GM19025 (cell line): ENCODE results near the gene PLK4.

Source experiments
- ATAC-seq: cut with Tn5 transposase; IDR thresholded peaks from one replicate; pipeline ENCODE4 v1.9.1; 2021; ENCODE audit warnings: mild to moderate bottlenecking, low read depth, moderate library complexity; ENCODE audit not compliant: unreplicated experiment

The PLK4 gene

GRCh38 chr4:127880763-127881562, at the start of gene PLK4:
TSS of gene PLK4 (plus strand) at chr4:127880893. CDS start at chr4:127881135, 242 bp downstream.
- peak; percentile 89 for ATAC-seq

- peak; percentile 53 for ATAC-seq
Measured at GRCh38 chr4:127832585-127832984, 48.1 kb upstream of the PLK4 start.

DNA sequence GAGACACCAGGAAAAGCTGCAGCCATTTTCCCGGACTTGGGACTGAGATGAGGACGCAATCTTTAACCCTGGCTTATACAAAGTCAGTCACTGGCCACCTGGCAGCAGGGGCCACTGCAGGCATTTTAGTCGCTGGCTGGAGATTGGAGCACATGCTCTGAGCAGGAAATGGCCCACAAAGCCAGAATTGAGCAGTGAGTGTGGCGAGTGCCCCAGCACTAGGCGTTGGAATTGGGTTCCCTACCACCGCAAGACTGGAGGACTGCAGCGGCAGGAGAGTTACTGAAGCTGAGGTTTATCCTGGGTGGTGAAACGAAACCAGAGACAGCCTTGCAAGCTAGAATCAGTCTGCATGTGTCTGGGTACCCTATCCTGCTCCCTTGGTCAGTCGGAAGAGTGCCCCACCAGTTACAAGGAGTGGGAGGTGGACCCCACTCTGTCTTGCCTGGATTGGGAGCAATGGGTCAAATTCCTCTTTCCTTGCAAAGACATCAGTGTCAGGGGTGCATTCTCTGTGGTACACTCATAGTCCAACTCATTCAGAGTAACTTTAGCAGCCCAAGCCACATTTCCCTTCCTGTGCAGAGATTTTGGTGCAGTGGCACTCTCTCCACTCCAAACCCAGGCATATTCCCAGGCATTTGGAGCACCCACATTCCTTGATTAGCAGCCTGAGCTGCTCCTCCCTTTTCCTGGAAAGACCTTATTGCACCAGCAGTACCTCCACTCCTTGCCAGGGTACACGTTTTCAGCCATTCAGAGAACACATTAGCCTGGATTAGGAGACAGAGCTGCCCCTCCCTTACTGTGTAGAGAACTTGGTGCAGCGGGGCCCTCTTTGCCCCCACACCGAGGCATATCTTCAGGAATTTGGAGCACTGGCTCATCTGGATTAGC, 36.7 kb upstream of the PLK4 start:
- ATAC-seq: no peak

DNA sequence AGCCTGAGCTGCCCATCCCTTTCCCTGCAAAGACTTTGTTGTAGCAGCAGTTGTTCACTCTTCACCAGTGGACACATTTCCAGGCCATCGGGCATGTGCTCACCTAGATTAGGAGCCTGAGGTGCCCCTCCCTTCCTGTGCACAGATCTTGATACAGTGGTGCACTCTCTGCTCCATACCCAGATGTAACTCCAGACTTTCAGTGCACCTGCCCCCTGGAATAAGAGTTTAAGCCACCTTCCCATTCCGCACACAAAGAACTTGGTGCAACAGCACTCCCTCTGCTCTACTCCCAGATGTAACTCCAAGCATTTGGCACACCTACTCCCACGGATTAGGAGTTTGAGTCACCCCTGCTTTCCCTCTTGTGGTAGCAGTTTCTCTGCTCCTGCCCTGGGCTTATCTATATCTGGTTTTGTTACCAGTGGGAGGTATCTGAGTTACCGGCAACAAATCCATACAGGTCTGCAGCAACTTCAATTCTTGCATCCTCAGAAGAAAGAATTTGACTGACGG, 36.0 kb upstream of the PLK4 start:
- ATAC-seq: no peak

DNA sequence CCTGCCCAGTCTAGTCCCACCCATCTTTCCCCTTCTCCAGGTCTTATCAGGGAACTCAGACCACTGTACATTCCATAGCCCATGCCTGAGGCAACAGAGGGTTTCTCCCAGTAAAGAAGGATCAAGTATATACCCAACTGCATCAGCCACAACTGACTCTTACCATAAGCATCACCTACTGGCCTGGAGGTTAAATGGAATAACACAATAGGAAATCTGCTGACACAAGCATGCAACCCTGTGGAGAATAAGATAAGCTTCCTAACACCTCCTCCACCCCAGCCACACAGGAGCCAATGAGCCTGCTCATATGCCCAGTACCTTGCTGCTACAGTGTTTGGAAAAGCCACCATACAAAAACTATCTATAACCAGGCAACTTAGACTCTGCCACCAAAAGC, 34.6 kb upstream of the PLK4 start:
- ATAC-seq: no peak

DNA sequence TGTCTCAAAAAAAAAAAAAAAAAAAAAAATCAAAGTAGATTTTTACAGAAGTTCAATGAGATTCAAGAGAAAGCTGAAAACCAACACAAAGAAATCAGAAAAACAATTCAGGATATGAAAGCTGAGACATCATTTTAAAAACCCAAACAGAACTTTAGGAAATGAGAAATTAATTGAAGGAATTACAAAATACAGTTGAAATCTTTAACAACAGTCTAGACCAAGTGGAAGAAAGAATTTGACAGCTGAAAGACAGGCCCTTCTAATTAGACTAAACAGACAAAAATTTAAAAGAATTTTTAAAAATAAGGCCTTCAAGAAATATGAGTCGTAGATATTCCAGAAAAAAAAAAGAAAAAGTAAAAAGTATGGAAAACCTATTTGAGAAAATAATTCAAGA, 33.9 kb upstream of the PLK4 start:
- ATAC-seq: no peak

DNA sequence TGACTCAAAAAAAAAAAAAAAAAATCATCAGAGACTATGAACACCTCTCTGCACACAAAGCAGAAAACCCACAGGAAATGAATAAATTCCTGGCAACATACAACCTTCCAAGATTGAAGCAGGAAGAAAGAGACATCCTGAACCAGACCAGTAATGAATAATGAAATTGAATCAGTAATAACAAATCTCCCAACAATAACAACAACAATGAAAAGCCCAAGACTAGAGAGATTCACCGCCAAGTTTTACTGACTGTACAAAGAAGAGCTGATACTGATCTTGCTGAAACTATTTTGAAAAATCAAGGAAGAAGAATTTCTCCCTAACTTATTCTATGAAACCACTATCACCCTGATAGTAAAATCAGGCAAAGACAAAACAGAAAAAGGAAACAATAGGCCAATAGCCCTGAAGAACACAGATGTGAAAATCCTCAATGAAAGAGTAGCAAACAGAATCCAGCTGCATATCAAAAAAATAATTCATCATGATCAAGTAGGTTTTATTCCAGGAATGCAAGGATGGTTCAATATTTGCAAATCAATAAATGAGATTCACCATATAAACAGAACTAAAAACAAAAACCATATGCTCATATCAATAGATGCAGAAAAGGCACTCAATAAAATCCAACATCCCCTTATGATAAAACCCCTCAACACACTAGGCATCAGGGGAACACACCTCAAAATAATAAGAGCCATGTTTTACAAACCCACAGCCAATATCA, 31.0 kb upstream of the PLK4 start:
- ATAC-seq: no peak

- no peak for ATAC-seq
Measured at GRCh38 chr4:127852661-127853060, 28.0 kb upstream of the PLK4 start.

DNA sequence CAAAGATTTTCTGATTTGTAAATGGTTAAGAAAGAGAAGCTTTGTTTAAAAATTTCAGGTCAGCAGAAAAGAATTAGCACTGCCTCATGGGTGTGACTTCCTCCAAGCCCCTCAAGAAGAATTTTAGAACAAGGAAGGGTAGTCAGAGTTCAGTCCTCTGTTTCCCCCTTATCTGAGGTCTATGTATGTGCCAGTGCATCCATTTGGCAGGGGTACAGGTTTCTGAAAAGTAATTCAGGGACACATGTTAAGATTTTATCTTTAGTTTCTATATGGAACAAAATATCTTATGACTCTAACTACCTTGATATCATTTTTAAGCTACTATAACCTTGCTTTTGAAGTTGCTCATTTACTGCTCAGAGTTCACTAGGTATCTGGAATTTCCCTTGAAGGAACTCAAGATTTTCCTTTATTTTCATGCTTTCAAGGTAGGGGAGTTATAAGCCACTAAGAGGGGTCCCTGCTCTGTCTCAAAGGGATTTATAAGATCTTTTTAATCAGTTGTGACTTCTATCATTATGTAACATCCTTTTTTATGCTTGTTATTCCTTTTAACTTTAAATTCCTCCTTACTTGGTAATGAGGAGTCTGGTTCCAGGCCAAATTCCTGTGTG, 24.4 kb upstream of the PLK4 start:
- peak; percentile 19 for ATAC-seq

DNA sequence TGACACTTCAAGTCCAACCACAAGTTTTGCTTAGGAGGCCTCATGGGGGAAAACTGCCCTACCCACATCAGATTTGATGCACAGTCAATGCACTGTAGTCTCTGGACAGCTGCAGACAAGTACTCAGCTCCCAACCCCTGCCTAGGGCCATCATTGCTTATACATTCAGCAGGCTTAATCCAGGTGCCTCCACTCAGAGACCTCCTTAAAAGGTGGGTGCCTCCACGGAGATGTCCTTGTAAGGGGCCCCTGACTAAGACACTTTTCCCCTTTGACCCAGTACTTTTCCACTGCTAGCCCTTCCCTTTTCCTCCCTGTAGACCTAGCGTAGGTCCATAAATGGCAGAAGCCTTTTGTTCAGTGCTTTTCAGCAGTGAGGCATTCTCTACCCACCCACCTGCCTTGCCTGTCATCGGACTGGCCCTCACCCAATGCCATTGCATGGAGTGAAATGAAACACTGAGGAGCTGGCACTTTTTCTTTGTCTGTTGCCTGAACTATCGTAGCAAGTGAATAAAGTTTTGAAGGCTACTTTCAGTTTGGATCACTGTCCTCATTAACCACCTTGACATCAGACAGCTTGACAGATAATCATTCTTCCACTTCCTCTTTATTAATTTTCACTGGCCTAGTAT, 23.8 kb upstream of the PLK4 start:
- ATAC-seq: peak; percentile 80

DNA sequence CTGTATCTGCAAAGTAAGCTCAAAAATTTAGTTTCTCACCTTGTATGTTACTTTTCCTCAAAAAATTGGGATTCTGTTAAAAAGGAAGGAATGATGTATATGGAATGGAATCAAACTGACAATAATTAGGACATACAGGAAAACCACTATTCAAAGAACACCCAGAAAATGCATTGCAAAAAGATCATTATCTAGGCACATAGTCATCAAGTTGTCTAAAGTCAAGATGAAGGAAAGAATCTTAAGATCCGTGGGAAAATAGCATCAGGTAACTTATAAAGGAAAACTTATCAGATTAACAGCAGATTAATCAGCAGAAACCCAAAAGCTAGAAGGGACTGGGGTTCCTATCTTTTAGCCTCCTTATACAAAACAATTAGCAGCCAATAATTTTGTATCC, 23.1 kb upstream of the PLK4 start:
- no peak for ATAC-seq

GRCh38 chr4:127868196-127868595, 12.5 kb upstream of the PLK4 start:
- ATAC-seq: no peak

- no peak for ATAC-seq
Measured at GRCh38 chr4:127870281-127870680, 10.4 kb upstream of the PLK4 start.

DNA sequence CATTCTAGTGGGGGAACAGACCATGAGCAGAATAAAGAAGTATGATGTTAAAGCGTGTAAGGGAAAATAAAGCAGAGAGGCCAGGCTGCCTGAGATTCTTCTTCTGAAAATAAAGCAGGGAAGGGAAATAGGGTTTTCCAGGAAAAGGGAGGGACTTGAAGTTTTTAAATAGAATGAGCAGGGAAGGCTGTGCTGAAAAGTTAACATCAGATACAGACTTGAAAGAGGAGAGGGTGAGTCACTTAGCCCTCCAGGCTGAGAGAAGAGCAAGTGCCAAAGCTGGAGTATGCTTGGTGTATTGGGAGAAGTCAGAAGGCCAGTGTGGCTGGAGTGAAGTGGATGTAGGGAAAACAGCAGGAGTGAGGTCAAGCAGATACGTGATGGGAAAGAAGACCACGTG, 10.0 kb upstream of the PLK4 start:
- no peak for ATAC-seq

DNA sequence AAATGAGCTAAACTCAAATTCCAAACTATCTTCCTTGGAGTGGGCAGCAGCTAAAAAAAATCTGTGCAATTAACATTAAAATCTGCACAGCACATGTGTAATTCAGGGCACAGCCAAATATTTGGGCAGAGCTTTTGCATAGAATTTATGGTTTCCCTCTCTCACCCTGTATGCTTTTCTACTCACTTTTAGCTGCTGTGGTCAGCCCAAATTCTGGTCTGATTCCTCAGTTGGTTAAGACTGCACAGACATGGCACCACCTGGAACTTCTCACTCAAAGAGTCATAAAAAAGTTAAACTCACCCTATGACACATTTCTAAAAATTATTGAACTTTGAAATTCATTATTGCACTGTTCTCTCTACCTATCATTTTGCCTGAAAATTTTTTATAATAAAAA, 4.9 kb upstream of the PLK4 start:
- ATAC-seq: no peak

DNA sequence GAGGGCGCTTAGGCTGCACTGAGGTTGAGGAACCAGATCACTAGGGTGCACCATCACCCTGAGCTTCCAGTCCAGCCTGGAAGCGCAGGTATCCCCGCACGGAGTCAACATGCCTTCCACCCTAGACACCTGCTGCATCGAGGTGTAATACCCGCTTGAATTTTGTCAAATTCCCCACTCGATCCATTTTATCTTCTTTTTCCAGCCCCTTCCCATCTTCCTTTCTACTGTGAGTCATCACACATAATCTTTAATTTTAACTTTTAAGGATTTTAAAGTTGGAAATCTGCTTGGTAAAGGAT, 821 bp downstream of the PLK4 start:
- ATAC-seq: peak; percentile 35

DNA sequence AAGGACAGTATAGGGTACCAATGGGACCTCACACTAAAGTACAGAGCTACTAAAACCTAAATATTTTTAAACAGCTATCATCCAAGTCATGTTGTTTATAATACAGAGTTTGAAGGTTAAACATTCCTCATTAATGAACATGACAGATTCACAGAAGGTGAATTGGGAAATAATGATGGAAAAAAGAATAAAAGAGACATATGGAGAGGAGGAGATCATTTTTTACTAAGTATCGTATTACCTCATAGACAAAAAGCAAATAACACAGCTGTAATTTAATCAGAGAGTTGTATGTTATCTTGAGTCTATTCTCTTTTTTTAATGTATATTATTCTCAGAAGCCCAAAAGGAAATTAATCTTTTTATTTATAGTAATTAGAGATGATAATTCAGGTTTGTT, 7.9 kb downstream of the PLK4 start:
- ATAC-seq: no peak

- no peak for ATAC-seq
Measured at GRCh38 chr4:127889903-127890302, 9.2 kb downstream of the PLK4 start.

GRCh38 chr4:127896069-127896468, 15.4 kb downstream of the PLK4 start:
- no peak for ATAC-seq

- ATAC-seq: no peak
Measured at GRCh38 chr4:127896528-127896927, 15.8 kb downstream of the PLK4 start.
